HEK293 (cell line): Measurements from ENCODE around the gene MTMR12.

Experiments
- CTCF ChIP-seq: fragments of 450-650 bp; formaldehyde crosslinking; IDR thresholded peaks from 2 replicates; pipeline ENCODE4 v1.5.1; 2016; ENCODE audit warnings: missing biosample characterization, missing genetic modification characterization
- PBX3 ChIP-seq: sonication (generic); formaldehyde crosslinking; IDR thresholded peaks from 2 replicates; pipeline ENCODE4 v1.8.1; 2022; ENCODE audit warnings: mild to moderate bottlenecking, moderate library complexity, missing genetic modification reagents
- ZBTB8A ChIP-seq: fragments of 450-650 bp; formaldehyde crosslinking; IDR thresholded peaks from 2 replicates; pipeline ENCODE4 v1.5.1; 2016; ENCODE audit warnings: missing biosample characterization, missing genetic modification characterization
- ZNF274 ChIP-seq, 2 experiments: fragments of 200-500 bp in 1 of 2; fragments of 450-650 bp in 1 of 2; sonication (Bioruptor generic) in 1 of 2; formaldehyde crosslinking in 1 of 2; IDR thresholded peaks; 2 replicates each; pipeline versions ENCODE4 v1.5.1 to v1.6.1; 2014 to 2016; ENCODE audit warnings: borderline replicate concordance in 1 of 2, inconsistent platforms in 1 of 2, low read length in 1 of 2, missing biosample characterization in 1 of 2, missing genetic modification characterization in 1 of 2
- ZNF292 ChIP-seq: fragments of 450-650 bp; formaldehyde crosslinking; IDR thresholded peaks from 2 replicates; pipeline ENCODE4 v1.5.1; 2016; ENCODE audit warnings: low read depth, missing biosample characterization, missing genetic modification characterization, borderline replicate concordance
- ZNF629 ChIP-seq: fragments of 450-650 bp; formaldehyde crosslinking; IDR thresholded peaks from 2 replicates; pipeline ENCODE4 v1.5.1; 2017; ENCODE audit warnings: missing biosample characterization, missing genetic modification characterization

- TF ChIP-seq ZNF274 (IDR thresholded peaks at IDR 0.05; ENCODE audit: low read length): no peak
- no peak for TF ChIP-seq ZNF274 (tag by site-specific recombination; IDR thresholded peaks at IDR 0.05; ENCODE audit: borderline replicate concordance)
- TF ChIP-seq CTCF (tag by site-specific recombination): no peak
- no peak for TF ChIP-seq ZBTB8A (tag by site-specific recombination)
- TF ChIP-seq PBX3: no peak
- no peak for TF ChIP-seq ZNF629 (tag by site-specific recombination)
- TF ChIP-seq ZNF292 (tag by site-specific recombination): no peak
Observed at GRCh38 chr5:32317041-32317440, 4.3 kb upstream of the MTMR12 start.
